ENCODE data around the gene GOLPH3. TPM values are rescaled to one million over a fixed set of nuclear protein-coding genes. Genes with fewer than 3 reads are reported as not detected.

The GOLPH3 gene
- total and polyA plus RNA-seq, 2 of the 8 experiments (the other 6 are each of a cell fraction or from before 2014, with no cell fraction given): 53.7 to 93.6 TPM

DNA sequence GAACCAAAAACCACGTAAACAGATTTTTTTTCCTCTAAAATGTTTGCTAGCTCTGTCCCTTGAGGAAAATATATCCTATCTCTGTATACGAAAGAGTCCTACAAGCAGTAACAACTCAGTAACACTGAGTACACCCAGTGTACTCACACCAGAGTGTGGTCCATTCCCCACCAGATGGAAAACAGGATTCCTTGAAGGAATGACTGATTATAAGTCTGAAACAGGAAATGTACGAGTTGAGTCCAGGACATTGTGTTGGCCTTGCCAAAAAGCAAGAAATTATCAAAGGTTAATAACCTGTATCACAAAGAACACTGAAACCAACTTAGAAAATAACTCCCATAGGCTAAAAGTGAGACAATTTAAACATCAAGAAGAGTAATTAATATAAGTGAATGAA lies 20.4 kb downstream of the GOLPH3 start:
- Histone ChIP-seq H3K4ac (replicated peaks; ENCODE audit: insufficient read length, low read depth, low read length) (no peak overlapping the region), H4K91ac (replicated peaks; ENCODE audit: insufficient read length, low read length) (no peak overlapping the region), H3K56ac (replicated peaks; ENCODE audit: insufficient read length, low read depth, low read length) (no peak overlapping the region), H2BK5ac (ENCODE audit: low read depth, low read length) (no peak overlapping the region), H3K4me3 (ENCODE audit: extremely low read depth in 1 of 4, insufficient read depth in 2 of 4, low read depth in 3 of 4, low read length in 4 of 4) (no peak overlapping the region), H3K23me2 (ENCODE audit: low read depth, low read length) (no peaks in the 10 kb centered on the region; the same call in 1 of the 2 replicates), H2AK5ac (ENCODE audit: low read depth, low read length) (no peak overlapping the region), H3K18ac (ENCODE audit: extremely low read depth, low read length) (no peak overlapping the region), H3K9ac (replicated peaks in 1 of 4; ENCODE audit: extremely low read depth in 1 of 4, low read depth in 3 of 4, low read length in 3 of 4) (no peak overlapping the region), H2BK15ac (ENCODE audit: low read length) (no peak overlapping the region), H3K14ac (ENCODE audit: insufficient read length) (no peak overlapping the region), H3K4me1 (replicated peaks in 1 of 4; ENCODE audit: control insufficient read depth in 3 of 4, insufficient read depth in 4 of 4, low read length in 3 of 4) (peaks cover 0 to 13% (median 2%) of the 10 kb centered on the region in 4 experiments; a peak in 2 of 7 replicates), H4K8ac (ENCODE audit: extremely low read depth, insufficient read depth, low read length) (no peak overlapping the region), H3K36me3 (ENCODE audit: control insufficient read depth in 2 of 4, insufficient read depth in 4 of 4, low read length in 3 of 4) (peaks cover 0 to 2% (median 0%) of the 10 kb centered on the region in 4 experiments; a peak in 1 of 8 replicates), H3K9me3 (ENCODE audit: insufficient read depth in 2 of 2, low read depth in 1 of 2, low read length in 1 of 2) (no peaks in the 10 kb centered on the region), H3K23ac (ENCODE audit: insufficient read length) (no peak overlapping the region), H3K27ac (ENCODE audit: low read depth, low read length) (no peak overlapping the region), H3K4me2 (ENCODE audit: insufficient read depth in 1 of 2, low read depth in 2 of 2, low read length in 2 of 2) (no peak overlapping the region), H3K79me1 (ENCODE audit: low read depth, low read length) (peaks cover 11% of the 10 kb centered on the region), H2BK120ac (replicated peaks; ENCODE audit: low read depth, low read length) (no peak overlapping the region), H2BK12ac (ENCODE audit: low read depth, low read length) (no peak overlapping the region), H2AFZ (ENCODE audit: low read length) (no peak overlapping the region), H4K5ac (ENCODE audit: insufficient read length, low read depth, low read length) (no peak overlapping the region), H2BK20ac (ENCODE audit: low read length) (no peak overlapping the region), H3K79me2 (ENCODE audit: control insufficient read depth in 1 of 2, insufficient read depth in 2 of 2, low read length in 2 of 2) (peaks cover 21 to 98% of the 10 kb centered on the region in 2 experiments), H3K27me3 (replicated peaks in 1 of 4; ENCODE audit: control insufficient read depth in 3 of 4, extremely low read depth in 1 of 4, insufficient read depth in 3 of 4, low read length in 3 of 4) (no peaks in the 10 kb centered on the region), H4K20me1 (replicated peaks in 1 of 2; ENCODE audit: control insufficient read depth in 1 of 2, insufficient read depth in 2 of 2, low read length in 2 of 2) (peaks cover 20 to 21% of the 10 kb centered on the region in 2 experiments)
- POLR2A ChIA-PET (ENCODE audit: partially characterized antibody): interaction anchor here (0.8 to 1.3 kb wide), 3 partner anchors 15 to 20 kb away, joined by 3 to 4 read pairs (median 3); partner anchors contain the start of gene GOLPH3
- TF ChIP-seq SUZ12 (IDR thresholded peaks at IDR 0.05; ENCODE audit: low read length) (no peak), RBBP5 (IDR thresholded peaks at IDR 0.05; ENCODE audit: borderline replicate concordance, low read depth, low read length) (no peak)
- DNase-seq (ENCODE audit: low read depth in 1 of 2, low spot score in 2 of 2) (no peak), FAIRE-seq (no peak)
- CTCF ChIA-PET (ENCODE audit: partially characterized antibody): interaction anchor here (0.6 kb wide), 1 partner anchor 191 kb away, joined by 3 read pairs; no protein-coding TSS in a partner anchor
- WGBS, 2 experiments (ENCODE audit: extremely low coverage in 1 of 2, insufficient coverage in 1 of 2, insufficient read length in 1 of 2, insufficient replicate concordance in 2 of 2, low coverage in 1 of 2, low lambda C conversion rate in 2 of 2, missing lambda C conversion rate in 1 of 2): 90% methylated on average over 3 of the region's 3 CpGs; no CpG with 5 or more reads in 1 of the 2 experiments

Measured in H1 (cell line).